Measurements from ENCODE around the gene PQBP1. TPM values are rescaled to one million over a fixed set of nuclear protein-coding genes. Genes with fewer than 3 reads are reported as not detected.

The PQBP1 gene
- total RNA-seq, 1 experiment from 2014 or later, result 53.2 TPM

Other genes with a start within 250 kb of the PQBP1 start
- not detected in 2 replicates for gene WAS, start 214.1 kb upstream of the PQBP1 start, total RNA-seq (2014; rRNA removed)
- 13.0 and 14.8 TPM in 2 replicates for gene SUV39H1, start 201.2 kb upstream of the PQBP1 start, total RNA-seq (2014; rRNA removed)
- gene GLOD5, start 136.2 kb upstream of the PQBP1 start, total RNA-seq (2014; rRNA removed), result not detected in 2 replicates
- not detected in 2 replicates for gene GATA1, start 111.3 kb upstream of the PQBP1 start, total RNA-seq (2014; rRNA removed)
- 49.1 and 71.2 TPM in 2 replicates for gene HDAC6, start 95.9 kb upstream of the PQBP1 start, total RNA-seq (2014; rRNA removed)
- gene ERAS, start 71.4 kb upstream of the PQBP1 start, total RNA-seq (2014; rRNA removed), result not detected in 2 replicates
- gene PCSK1N, start 62.3 kb upstream of the PQBP1 start, total RNA-seq (2014; rRNA removed), result 1.8 and 3.2 TPM in 2 replicates
- gene TIMM17B, start 162 bp upstream of the PQBP1 start, total RNA-seq (2014; rRNA removed), result 36.6 and 41.2 TPM in 2 replicates
- gene SLC35A2, start 13.7 kb downstream of the PQBP1 start, total RNA-seq (2014; rRNA removed), result 25.4 and 30.4 TPM in 2 replicates
- 8.8 and 10.7 TPM in 2 replicates for gene PIM2, start 21.1 kb downstream of the PQBP1 start, total RNA-seq (2014; rRNA removed)
- gene OTUD5, start 59.7 kb downstream of the PQBP1 start, total RNA-seq (2014; rRNA removed), result 27.8 and 40.2 TPM in 2 replicates
- gene KCND1, start 73.9 kb downstream of the PQBP1 start, total RNA-seq (2014; rRNA removed), result 0.32 and 0.69 TPM in 2 replicates
- gene GRIPAP1, start 104.3 kb downstream of the PQBP1 start, total RNA-seq (2014; rRNA removed), result 22.3 and 25.5 TPM in 2 replicates
- 58.9 and 61.5 TPM in 2 replicates for gene TFE3, start 145.4 kb downstream of the PQBP1 start, total RNA-seq (2014; rRNA removed)
- gene CCDC120, start 161.1 kb downstream of the PQBP1 start, total RNA-seq (2014; rRNA removed), result not detected in 2 replicates
- 17.5 and 18.5 TPM in 2 replicates for gene PRAF2, start 176.1 kb downstream of the PQBP1 start, total RNA-seq (2014; rRNA removed)
- 44.9 and 52.1 TPM in 2 replicates for gene WDR45, start 182.0 kb downstream of the PQBP1 start, total RNA-seq (2014; rRNA removed)
- 25.4 and 26.2 TPM in 2 replicates for gene GPKOW, start 225.8 kb downstream of the PQBP1 start, total RNA-seq (2014; rRNA removed)